Regular cardiac myocyte (primary cell): ENCODE measurements around the gene ADAMTS4. TPM values are rescaled to one million over a fixed set of nuclear protein-coding genes. Genes with fewer than 3 reads are reported as not detected.

Experiments
- total RNA-seq: library from RNA; depleted of rRNA; stranded (reverse); fragments of >200 nt; gene quantifications from 2 replicates; pipeline ENCODE4 v1.2.3, GENCODE V29; 2014

Gene ADAMTS4
- total RNA-seq, result 22.2 and 110 TPM in 2 replicates

GRCh38 chr1:161198897-161199431 is at the start of gene ADAMTS4:
Gene ADAMTS4, minus strand, starts transcription at chr1:161199054. Its CDS starts 427 bp downstream, at chr1:161198627.

GRCh38 chr1:161238039-161238473 is 39.2 kb upstream of the ADAMTS4 start, which contains the start of gene NR1I3:
Gene NR1I3, minus strand, starts transcription at chr1:161238203. Its CDS starts 1,638 bp downstream, at chr1:161236565.

GRCh38 chr1:161225534-161226319 is 26.9 kb upstream of the ADAMTS4 start, which contains the start of gene TOMM40L:
Gene TOMM40L, plus strand, starts transcription at chr1:161226060. Its CDS starts 430 bp downstream, at chr1:161226490.

GRCh38 chr1:161215076-161215475 is 16.2 kb upstream of the ADAMTS4 start, which contains the start of gene FCER1G:
Gene FCER1G, plus strand, starts transcription at chr1:161215295. Its CDS starts 27 bp downstream, at chr1:161215322.

GRCh38 chr1:161201836-161202712 is 3.2 kb upstream of the ADAMTS4 start, which contains the start of gene NDUFS2:
Gene NDUFS2, plus strand, starts transcription at chr1:161202367. Its CDS starts 19 bp downstream, at chr1:161202386.

GRCh38 chr1:161177112-161177935 is 21.5 kb downstream of the ADAMTS4 start, which contains the start of gene B4GALT3:
Gene B4GALT3, minus strand, starts transcription at chr1:161177507. Its CDS starts 1,447 bp downstream, at chr1:161176060.

GRCh38 chr1:161165742-161166668 is 32.8 kb downstream of the ADAMTS4 start, which contains the start of gene PPOX:
Gene PPOX, plus strand, starts transcription at chr1:161166426. Its CDS starts 422 bp downstream, at chr1:161166848.

GRCh38 chr1:161159087-161159912 is 39.6 kb downstream of the ADAMTS4 start, which contains the start of gene USP21:
Gene USP21, plus strand, starts transcription at chr1:161159500. Its CDS starts 1,141 bp downstream, at chr1:161160641.

GRCh38 chr1:161153682-161154337 is 45.0 kb downstream of the ADAMTS4 start, which contains the start of gene UFC1:
Gene UFC1, plus strand, starts transcription at chr1:161153978. Its CDS starts 20 bp downstream, at chr1:161153998.

Other genes with a start within 250 kb of the ADAMTS4 start
- 1.4 TPM in 1 of 2 replicates, not detected in the other for gene ITLN2, start 244.2 kb downstream of the ADAMTS4 start, total RNA-seq
- 24.7 and 44.3 TPM in 2 replicates for gene F11R, start 177.9 kb downstream of the ADAMTS4 start, total RNA-seq
- gene TSTD1, start 160.1 kb downstream of the ADAMTS4 start, total RNA-seq, result 19.6 and 41.4 TPM in 2 replicates
- gene USF1, start 153.1 kb downstream of the ADAMTS4 start, total RNA-seq, result 72.7 and 94.5 TPM in 2 replicates
- gene ARHGAP30, start 129.2 kb downstream of the ADAMTS4 start, total RNA-seq, result not detected in 2 replicates
- 0.19 and 0.56 TPM in 2 replicates for gene NECTIN4, start 109.5 kb downstream of the ADAMTS4 start, total RNA-seq
- 0.28 and 0.38 TPM in 2 replicates for gene KLHDC9, start 100.7 kb downstream of the ADAMTS4 start, total RNA-seq
- gene PFDN2, start 81.0 kb downstream of the ADAMTS4 start, total RNA-seq, result 28.8 and 112 TPM in 2 replicates
- gene NIT1, start 80.9 kb downstream of the ADAMTS4 start, total RNA-seq, result 21.4 and 22.0 TPM in 2 replicates
- gene DEDD, start 66.4 kb downstream of the ADAMTS4 start, total RNA-seq, result 19.2 and 28.8 TPM in 2 replicates
- gene UFC1, start 45.1 kb downstream of the ADAMTS4 start, total RNA-seq, result 109 and 118 TPM in 2 replicates
- 5.8 and 7.3 TPM in 2 replicates for gene USP21, start 39.6 kb downstream of the ADAMTS4 start, total RNA-seq
- 9.3 and 10.0 TPM in 2 replicates for gene PPOX, start 32.6 kb downstream of the ADAMTS4 start, total RNA-seq
- gene B4GALT3, start 21.5 kb downstream of the ADAMTS4 start, total RNA-seq, result 20.9 and 27.9 TPM in 2 replicates
- 147 and 216 TPM in 2 replicates for gene NDUFS2, start 3.3 kb upstream of the ADAMTS4 start, total RNA-seq
- 0.38 TPM in 1 of 2 replicates, not detected in the other for gene FCER1G, start 16.2 kb upstream of the ADAMTS4 start, total RNA-seq
- not detected in 2 replicates for gene APOA2, start 24.6 kb upstream of the ADAMTS4 start, total RNA-seq
- gene TOMM40L, start 27.0 kb upstream of the ADAMTS4 start, total RNA-seq, result 10.4 and 14.6 TPM in 2 replicates
- not detected in 2 replicates for gene NR1I3, start 39.1 kb upstream of the ADAMTS4 start, total RNA-seq
- gene PCP4L1, start 59.7 kb upstream of the ADAMTS4 start, total RNA-seq, result under 0.01 TPM in 1 of 2 replicates, not detected in the other
- gene MPZ, start 110.9 kb upstream of the ADAMTS4 start, total RNA-seq, result 1.7 and 2.3 TPM in 2 replicates
- gene SDHC, start 115.3 kb upstream of the ADAMTS4 start, total RNA-seq, result 21.4 and 23.6 TPM in 2 replicates
- not detected in 2 replicates for gene CFAP126, start 168.8 kb upstream of the ADAMTS4 start, total RNA-seq